GM04504 (cell line): ENCODE data around the gene CHST1.

Source experiments
- DNase-seq: peaks from one replicate; pipeline ENCODE4 v3.0.0-alpha.2; 2012; ENCODE audit warnings: low read depth

The CHST1 gene

GRCh38 chr11:45659818-45660160 lies 5.6 kb downstream of the CHST1 start:
- no peak for DNase-seq

DNA sequence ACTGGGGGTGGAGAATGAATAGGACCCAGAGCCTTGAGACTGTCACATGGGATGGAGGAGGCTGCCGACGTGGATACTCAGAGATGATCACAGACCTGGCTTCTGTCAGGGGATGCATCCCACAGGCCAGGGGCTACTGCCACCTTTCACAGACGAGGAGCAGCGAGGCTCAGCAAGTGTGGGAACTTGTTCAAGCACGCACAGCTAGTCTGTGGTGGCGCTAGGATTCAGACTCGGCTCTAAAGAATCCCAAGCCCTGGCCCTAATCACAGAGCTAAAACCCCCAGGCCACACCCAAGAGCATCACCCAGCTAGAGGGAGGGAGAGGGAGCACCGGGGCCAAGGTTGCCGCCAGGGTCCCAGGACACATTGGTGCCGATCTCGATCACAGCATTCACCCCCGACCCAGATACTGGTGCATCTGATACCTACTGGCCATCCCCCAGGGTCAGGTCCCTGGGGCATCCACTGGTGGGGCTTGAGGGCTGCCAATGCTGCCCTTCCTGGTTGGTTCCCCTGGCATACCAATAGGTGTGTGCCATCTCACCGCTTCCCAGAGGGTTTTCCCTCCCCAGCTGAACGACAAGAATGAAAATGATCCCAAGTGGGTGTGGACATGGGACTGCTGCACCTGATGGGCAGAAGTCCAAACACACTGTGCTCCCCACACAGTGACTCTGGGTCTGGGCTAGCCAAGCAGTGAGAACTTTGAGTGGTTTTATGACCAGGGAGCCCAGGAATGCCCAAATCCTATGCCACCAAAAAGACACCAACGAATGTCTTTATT lies 6.2 kb downstream of the CHST1 start:
- no peak for DNase-seq

- peak; percentile 11 for DNase-seq
Observed at GRCh38 chr11:45658292-45658991, 7.0 kb downstream of the CHST1 start.

GRCh38 chr11:45657496-45658260 lies 7.7 kb downstream of the CHST1 start:
- no peak for DNase-seq

DNA sequence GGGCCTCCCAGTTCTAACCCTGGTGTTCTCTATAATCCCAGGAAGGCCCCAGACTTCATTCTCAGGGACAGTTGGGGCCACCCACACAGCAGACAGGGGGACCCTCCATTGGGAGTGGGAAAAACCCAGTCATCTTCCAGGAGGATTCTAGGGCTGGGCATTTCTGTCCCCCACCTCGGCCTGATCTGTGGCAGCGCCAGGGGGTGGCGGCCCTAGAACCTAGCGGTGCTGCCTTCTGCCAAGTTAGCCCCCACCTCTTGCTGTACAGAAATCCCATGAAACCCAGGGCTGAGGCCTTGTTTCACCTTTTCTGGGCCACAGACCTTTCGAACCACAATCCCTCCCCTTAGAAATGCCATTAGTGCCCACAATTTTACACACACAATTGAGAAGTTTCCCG lies 9.6 kb downstream of the CHST1 start:
- no peak for DNase-seq

DNA sequence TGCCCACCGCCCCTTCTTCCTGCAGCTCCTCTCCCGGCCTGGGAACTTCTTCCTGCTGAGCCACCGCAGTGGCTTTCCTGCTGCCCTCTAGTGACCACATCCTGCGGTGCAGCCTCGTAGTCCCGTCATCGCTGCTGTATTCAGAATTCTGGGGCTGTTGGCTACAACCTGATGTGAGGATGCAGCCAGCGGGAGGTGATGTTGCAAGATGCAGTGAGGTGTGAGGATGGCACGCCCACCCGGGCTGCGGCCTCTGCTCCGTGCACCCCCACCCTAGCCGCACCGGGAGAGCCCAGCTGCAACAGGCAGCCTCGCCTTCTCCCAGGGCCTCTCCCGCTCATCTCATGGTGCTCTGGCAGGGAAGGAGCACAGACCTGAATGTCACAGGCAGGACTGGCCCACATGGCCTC lies 10.1 kb downstream of the CHST1 start:
- DNase-seq: peak; percentile 18

- DNase-seq: no peak
Observed at GRCh38 chr11:45655012-45655283, 10.5 kb downstream of the CHST1 start.

GRCh38 chr11:45654231-45655011 lies 11.0 kb downstream of the CHST1 start:
- no peak for DNase-seq

GRCh38 chr11:45653277-45653676 lies 12.1 kb downstream of the CHST1 start:
- DNase-seq: no peak

DNA sequence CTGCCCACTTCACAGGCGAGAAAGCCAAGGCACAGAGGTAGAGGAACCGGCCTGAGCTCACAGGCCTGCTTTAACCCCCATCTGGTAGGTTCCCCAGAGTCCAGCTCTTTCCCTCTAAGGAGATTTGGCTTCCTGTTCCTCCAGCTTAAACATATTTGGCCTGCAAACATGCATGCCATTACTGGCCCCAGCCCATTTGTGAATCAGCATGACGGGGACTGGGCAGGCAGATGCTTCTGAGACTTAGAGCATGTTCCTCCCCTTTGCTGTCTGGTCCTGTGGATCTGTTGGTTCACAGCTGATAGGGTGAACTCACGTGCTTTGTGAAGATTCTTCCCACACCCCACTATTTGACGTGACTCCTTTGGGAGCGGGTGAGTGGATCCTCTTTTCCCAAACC lies 12.6 kb downstream of the CHST1 start:
- peak; percentile 35 for DNase-seq

DNA sequence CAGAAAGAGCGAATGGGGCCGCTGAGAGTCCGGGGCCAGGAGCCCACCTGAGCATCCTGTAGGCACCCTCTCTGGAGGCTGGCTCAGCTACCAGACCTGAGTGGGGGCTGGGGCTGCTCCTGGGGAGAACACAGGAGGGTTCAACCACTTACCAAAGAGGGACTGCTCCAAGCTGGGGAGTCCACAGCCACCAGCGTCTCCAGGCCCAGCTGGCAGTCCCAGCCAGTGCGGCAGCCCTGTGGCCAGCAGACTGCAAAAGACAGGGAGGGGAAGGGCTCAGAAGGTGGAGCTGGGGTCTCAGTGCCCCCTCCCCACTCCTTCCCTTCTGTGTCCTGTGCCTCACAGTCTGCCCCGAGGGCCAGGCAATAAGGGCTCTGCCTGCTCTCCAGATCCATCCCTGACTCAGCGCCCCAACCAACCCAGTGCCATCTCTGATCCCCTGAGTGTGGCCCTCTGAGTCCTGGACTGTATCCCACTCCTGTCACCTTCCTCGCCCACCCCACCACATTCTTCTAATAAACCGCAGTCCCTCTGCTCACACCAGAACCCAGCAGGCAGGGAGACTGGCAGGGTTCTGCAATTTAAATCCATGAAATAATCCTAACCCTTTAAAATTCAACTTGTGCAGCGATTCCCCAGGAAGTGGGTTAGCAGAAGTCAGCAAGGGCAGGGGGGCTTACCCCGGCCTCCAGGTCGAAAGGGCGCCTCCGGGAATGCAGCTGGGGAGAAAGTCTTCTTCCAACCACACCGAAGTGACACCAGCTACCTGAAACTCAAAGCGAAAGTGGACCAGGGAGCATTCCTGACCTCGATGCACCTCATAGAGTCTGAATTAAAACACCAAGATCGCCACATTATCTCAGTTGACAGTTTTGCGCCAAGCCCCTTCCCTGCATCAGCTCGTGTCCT lies 13.3 kb downstream of the CHST1 start:
- no peak for DNase-seq

DNA sequence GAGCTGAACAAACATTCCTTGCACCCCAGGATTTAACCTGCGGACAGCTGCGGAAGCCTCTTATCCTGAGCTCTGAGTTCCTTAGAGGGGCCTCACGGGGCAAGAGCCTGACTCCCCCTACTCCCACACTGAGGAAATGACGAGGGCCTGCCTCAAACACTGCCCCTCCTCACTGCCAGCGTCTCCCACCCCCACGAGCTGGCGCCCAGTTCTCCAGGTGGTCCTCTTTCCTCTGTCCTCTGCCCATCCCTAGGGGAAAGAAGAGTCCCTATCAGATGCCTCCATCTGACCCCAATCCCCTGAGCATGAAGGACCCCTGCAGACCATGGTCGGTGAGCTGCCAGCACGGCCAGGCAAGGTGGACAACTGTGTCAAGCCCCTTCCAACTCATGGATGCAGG lies 14.3 kb downstream of the CHST1 start:
- no peak for DNase-seq

DNA sequence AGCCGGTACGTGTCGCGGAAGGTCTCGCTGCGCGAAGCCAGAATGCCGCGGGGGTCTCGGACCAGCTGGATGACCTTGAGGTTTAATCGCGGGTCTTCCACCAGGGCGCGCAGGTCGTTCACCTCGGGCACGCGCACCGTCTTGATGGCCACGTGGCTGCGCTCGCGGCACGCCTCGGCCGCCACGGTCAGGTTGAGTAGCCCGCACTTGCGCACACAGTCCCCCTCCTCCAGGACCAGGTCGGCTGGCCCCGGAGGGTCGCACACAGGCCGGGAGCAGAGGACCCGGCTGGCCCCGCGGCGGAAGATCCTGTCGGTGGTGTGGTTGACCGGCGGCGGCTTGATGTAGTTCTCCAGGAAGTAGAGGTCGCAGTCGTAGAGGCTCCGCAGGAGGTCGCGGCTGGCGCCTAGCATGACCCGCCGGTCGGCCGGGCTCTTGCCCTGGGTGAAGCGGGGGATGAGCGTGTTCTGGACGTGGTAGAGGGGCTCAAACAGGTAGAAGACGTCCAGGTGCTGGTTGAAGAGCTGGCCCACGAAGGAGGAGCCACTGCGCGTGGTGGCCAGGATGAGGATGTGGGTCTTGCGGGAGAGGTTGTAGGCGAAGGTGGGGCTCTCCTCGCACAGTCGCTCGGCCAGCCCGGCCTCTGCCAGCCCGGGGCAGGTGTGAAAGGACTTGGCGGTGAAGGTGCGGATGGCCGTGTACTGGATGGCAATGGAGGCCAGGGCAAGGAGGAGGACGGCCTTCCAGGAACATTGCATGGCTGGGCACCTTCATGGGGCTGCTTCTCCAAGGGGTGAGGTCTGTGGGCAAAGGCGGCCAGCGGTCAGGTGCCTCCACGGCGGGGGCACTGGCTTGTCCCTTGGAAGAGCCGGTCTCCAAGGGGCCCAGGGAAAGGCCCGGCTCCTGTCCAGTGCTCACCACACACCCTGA lies 15.0 kb downstream of the CHST1 start:
- no peak for DNase-seq

DNA sequence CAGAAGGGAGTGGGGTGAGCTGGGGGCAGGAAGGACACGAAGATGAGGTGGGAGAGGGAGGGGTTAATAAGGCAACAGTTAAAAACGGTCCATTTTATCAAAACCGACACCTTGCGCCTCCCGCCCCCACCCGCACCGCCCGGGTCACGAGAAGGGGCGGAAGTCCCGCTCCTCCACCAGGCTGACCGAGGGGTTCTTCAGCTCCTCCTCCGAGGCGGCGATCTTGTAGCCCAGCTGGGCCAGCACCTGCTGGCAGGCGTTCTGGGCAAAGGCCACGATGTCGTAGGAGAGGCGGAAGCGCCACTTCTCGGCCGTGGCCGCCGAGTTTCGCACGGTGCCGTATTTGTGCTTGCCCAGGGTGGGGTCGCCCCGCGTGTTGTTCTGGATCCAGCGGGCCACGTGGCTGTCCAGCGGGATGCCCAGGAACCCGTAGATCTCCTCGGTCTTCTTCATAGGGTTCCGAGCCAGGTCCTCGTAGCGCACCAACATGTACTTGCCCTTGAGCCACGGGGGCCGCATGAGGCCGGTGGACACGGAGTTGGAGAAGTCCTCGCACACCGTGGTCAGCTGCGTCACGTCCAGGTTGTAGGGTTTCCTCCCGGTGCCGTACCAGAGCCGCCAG lies 15.8 kb downstream of the CHST1 start:
- DNase-seq: no peak

- no peak for DNase-seq
Observed at GRCh38 chr11:45648931-45649330, 16.5 kb downstream of the CHST1 start.

DNA sequence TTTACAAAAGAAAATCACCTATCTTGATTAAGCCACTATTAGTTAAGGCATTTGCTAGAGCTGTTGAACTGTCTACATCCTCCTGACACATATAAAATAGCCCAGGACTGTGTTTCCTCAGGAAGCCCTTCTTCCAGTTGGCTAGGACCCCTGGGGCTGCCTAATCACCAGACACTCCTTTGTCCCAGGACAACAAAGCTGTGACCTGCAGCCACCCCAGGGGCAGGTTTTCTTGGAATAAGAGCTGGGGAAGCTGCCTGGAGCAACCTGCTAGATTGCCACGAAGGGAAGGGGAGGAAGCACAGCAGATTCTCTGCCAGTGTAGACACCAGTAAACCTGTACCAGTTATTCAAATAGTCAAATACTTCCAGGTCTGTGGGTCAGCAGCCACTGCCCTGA lies 17.6 kb downstream of the CHST1 start:
- no peak for DNase-seq

DNA sequence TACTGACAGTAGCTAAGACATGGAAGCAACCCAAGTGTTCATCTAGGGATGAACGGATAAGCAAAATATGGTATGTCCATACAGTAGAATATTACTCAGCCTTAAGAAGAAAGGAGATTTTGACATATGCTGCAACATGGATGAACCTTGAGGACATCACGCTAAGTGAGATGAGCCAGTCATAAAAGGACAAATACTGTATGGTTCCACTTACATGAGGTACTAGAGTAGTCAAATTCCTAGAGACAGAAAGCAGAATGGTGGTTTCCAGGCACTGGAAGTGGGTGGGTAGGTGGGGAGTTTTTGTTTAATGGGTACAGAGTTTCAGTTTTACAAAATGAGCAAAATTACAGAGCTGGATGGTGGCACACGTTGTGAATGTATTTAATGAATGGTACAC lies 18.1 kb downstream of the CHST1 start:
- DNase-seq: no peak

- DNase-seq: no peak
Observed at GRCh38 chr11:45646275-45646927, 19.0 kb downstream of the CHST1 start.
